ENCODE results near the gene PDPR.
"Not testable (repeated sequence)": the region's sequence is repeated elsewhere in the genome, so short reads cannot be mapped to it uniquely, and the experiment has no call there.

DNA sequence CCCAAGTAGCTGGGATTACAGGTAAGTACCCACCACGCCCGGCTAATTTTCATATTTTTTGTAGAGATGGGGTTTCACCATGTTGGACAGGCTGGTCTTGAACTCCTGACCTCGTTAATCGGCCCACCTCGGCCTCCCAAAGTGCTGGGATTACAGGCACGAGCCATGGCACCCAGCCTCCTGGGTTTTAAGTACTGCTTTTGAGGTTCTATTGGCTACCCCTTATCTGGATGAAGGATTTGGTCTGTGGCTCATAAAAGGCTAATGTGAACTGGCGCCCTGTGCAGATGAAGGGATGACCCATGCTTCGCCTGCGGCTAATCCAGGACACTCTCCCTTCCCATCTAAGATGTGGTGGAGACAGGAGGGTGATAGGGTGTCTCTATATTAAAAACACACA is 85.0 kb downstream of the PDPR start:
- not testable (repeated sequence) for TF ChIP-seq EP300 (IDR thresholded peaks at IDR 0.05)
- TF ChIP-seq, protein P1, sequence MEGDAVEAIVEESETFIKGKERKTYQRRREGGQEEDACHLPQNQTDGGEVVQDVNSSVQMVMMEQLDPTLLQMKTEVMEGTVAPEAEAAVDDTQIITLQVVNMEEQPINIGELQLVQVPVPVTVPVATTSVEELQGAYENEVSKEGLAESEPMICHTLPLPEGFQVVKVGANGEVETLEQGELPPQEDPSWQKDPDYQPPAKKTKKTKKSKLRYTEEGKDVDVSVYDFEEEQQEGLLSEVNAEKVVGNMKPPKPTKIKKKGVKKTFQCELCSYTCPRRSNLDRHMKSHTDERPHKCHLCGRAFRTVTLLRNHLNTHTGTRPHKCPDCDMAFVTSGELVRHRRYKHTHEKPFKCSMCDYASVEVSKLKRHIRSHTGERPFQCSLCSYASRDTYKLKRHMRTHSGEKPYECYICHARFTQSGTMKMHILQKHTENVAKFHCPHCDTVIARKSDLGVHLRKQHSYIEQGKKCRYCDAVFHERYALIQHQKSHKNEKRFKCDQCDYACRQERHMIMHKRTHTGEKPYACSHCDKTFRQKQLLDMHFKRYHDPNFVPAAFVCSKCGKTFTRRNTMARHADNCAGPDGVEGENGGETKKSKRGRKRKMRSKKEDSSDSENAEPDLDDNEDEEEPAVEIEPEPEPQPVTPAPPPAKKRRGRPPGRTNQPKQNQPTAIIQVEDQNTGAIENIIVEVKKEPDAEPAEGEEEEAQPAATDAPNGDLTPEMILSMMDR (IDR thresholded peaks at IDR 0.05) = not testable (repeated sequence)

Data from sigmoid colon (tissue), 4 donors.